Caco-2 (cell line): ENCODE data around the gene HAO1. TPM values are rescaled to one million over a fixed set of nuclear protein-coding genes. Genes with fewer than 3 reads are reported as not detected.

Experiments
- BruUV-seq: library from RNA; stranded (reverse); fragments of 400-500 nt; replicated peaks from 2 replicates; lab custom pipeline; 2021; lab: Mats Ljungman, UMichigan
- CTCF ChIA-PET: fragments of 300-600 bp; sonication (Branson Sonifier 250); formaldehyde crosslinking; loops from one replicate; lab custom pipeline; 2022; ENCODE audit warnings: antibody characterized with exemption; lab: Charles Lee
- POLR2A ChIA-PET: fragments of 300-600 bp; sonication (Branson Sonifier 250); formaldehyde crosslinking; loops from one replicate; lab custom pipeline; 2022; ENCODE audit warnings: antibody characterized with exemption; lab: Charles Lee
- DNase-seq, 2 experiments: peaks; one replicate each; pipeline versions ENCODE4 v3.0.0 to v3.0.0-alpha.2; 2020 to 2022
- H3K27me3 ChIP-seq: replicated peaks from 2 replicates; pipeline ENCODE4 v1.6.0; 2011; ENCODE audit warnings: low read length; ENCODE audit not compliant: control insufficient read depth, insufficient read depth
- H3K36me3 ChIP-seq: 2 replicates; pipeline ENCODE4 v1.5.1; 2011; ENCODE audit warnings: low read length; ENCODE audit not compliant: control insufficient read depth, insufficient read depth
- H3K4me1 ChIP-seq: fragments of 250-450 bp; sonication (Bioruptor Pico); 2 replicates; pipeline ENCODE4 v1.5.1; 2020; ENCODE audit warnings: mild to moderate bottlenecking
- H3K4me3 ChIP-seq: 2 replicates; pipeline ENCODE4 v1.5.1; 2011; ENCODE audit warnings: low read depth, mild to moderate bottlenecking, control low read depth, low read length
- H3K9me3 ChIP-seq: fragments of 250-450 bp; sonication (Bioruptor Pico); 2 replicates; pipeline ENCODE4 v1.5.1; 2020; ENCODE audit warnings: mild to moderate bottlenecking, moderate library complexity
- H3K27ac Mint-ChIP-seq: one replicate; pipeline ENCODE4 v1.8.0; 2022; ENCODE audit warnings: mixed read lengths; ENCODE audit not compliant: unreplicated experiment
- H3K27me3 Mint-ChIP-seq: one replicate; pipeline ENCODE4 v1.8.0; 2022; ENCODE audit warnings: mixed read lengths; ENCODE audit not compliant: insufficient read depth, unreplicated experiment
- H3K36me3 Mint-ChIP-seq: one replicate; pipeline ENCODE4 v1.8.0; 2022; ENCODE audit warnings: mild to moderate bottlenecking, mixed read lengths; ENCODE audit not compliant: insufficient read depth, unreplicated experiment
- H3K4me1 Mint-ChIP-seq: one replicate; pipeline ENCODE4 v1.8.0; 2022; ENCODE audit warnings: low read depth, mixed read lengths; ENCODE audit not compliant: unreplicated experiment
- H3K4me3 Mint-ChIP-seq: one replicate; pipeline ENCODE4 v1.8.0; 2022; ENCODE audit warnings: mild to moderate bottlenecking, moderate library complexity, mixed read lengths; ENCODE audit not compliant: unreplicated experiment
- H3K9me3 Mint-ChIP-seq: one replicate; pipeline ENCODE4 v1.8.0; 2022; ENCODE audit warnings: mixed read lengths; ENCODE audit not compliant: unreplicated experiment
- CTCF ChIP-seq, 2 experiments: fragments of 200-600 bp in 1 of 2; IDR thresholded peaks; 1 replicate in 1 of 2; 2 replicates in 1 of 2; pipeline versions ENCODE4 v1.5.1 to v1.8.0; 2011 to 2022; ENCODE audit warnings: antibody characterized with exemption in 1 of 2, control low read depth in 1 of 2, inconsistent platforms in 1 of 2, low read depth in 1 of 2, low read length in 1 of 2, mild to moderate bottlenecking in 1 of 2, moderate library complexity in 1 of 2; ENCODE audit not compliant: insufficient read depth in 1 of 2, severe bottlenecking in 1 of 2, unreplicated experiment in 1 of 2
- intact Hi-C: fragments of 100-400 bp; cut with micrococcal nuclease; formaldehyde crosslinking; loops from one replicate; pipeline ENCODE4 v1.10.0; 2022; ENCODE audit not compliant: unreplicated experiment
- total RNA-seq: library from RNA; stranded (reverse); gene quantifications from 2 replicates; pipeline ENCODE4 v1.2.3, GENCODE V29; 2022

Gene HAO1
- total RNA-seq, 1 experiment from 2014 or later: not detected

- ChIA-PET POLR2A (no interaction called here), CTCF (no interaction called here)
- no peak overlapping the region for H3K4me3 ChIP-seq
- no peaks in the 10 kb centered on the region for H3K27me3 ChIP-seq
- H3K4me3 Mint-ChIP-seq: no peak overlapping the region
- no peak overlapping the region for H3K27ac Mint-ChIP-seq
- H3K4me1 ChIP-seq: no peaks in the 10 kb centered on the region
- BruUV-seq: no TSS peak
- TF ChIP-seq CTCF (IDR thresholded peaks at IDR 0.05; ENCODE audit: insufficient read depth in 1 of 2, low read depth in 1 of 2, low read length in 1 of 2, severe bottlenecking in 1 of 2, unreplicated experiment in 1 of 2): no peak
- intact Hi-C loops: loop anchor here (1.0 to 10.0 kb wide), 5 partner anchors 166 to 1029 kb away; no protein-coding TSS in a partner anchor
- H3K9me3 ChIP-seq: no peaks in the 10 kb centered on the region
- H3K36me3 ChIP-seq: no peaks in the 10 kb centered on the region
- no peak for DNase-seq
- no peaks in the 10 kb centered on the region for H3K36me3 Mint-ChIP-seq
- peaks cover 10% of the 10 kb centered on the region for H3K27me3 Mint-ChIP-seq
- no peaks in the 10 kb centered on the region for H3K4me1 Mint-ChIP-seq
- no peaks in the 10 kb centered on the region for H3K9me3 Mint-ChIP-seq
Measured at GRCh38 chr20:7858734-7859250, 81.5 kb downstream of the HAO1 start.

- H3K9me3 Mint-ChIP-seq: no peaks in the 10 kb centered on the region
- BruUV-seq: no TSS peak
- H3K36me3 Mint-ChIP-seq: no peaks in the 10 kb centered on the region
- intact Hi-C loops: loop anchor here (5.0 to 10.0 kb wide), 3 partner anchors 164 to 569 kb away; no protein-coding TSS in a partner anchor
- H3K27ac Mint-ChIP-seq: no peak overlapping the region
- ChIA-PET CTCF (no interaction called here), POLR2A (no interaction called here)
- Histone ChIP-seq H3K4me3 (no peak overlapping the region), H3K4me1 (no peaks in the 10 kb centered on the region), H3K9me3 (no peaks in the 10 kb centered on the region), H3K27me3 (no peaks in the 10 kb centered on the region), H3K36me3 (no peaks in the 10 kb centered on the region)
- H3K27me3 Mint-ChIP-seq: peaks cover 19% of the 10 kb centered on the region
- no peak overlapping the region for H3K4me3 Mint-ChIP-seq
- H3K4me1 Mint-ChIP-seq: no peaks in the 10 kb centered on the region
- no peak for DNase-seq
- no peak for TF ChIP-seq CTCF (IDR thresholded peaks at IDR 0.05; ENCODE audit: insufficient read depth in 1 of 2, low read depth in 1 of 2, low read length in 1 of 2, severe bottlenecking in 1 of 2, unreplicated experiment in 1 of 2)
Measured at GRCh38 chr20:7856756-7857155, 83.5 kb downstream of the HAO1 start.

GRCh38 chr20:7855545-7855944 is 84.7 kb downstream of the HAO1 start:
- Histone ChIP-seq H3K4me1 (no peaks in the 10 kb centered on the region), H3K36me3 (no peaks in the 10 kb centered on the region), H3K9me3 (no peaks in the 10 kb centered on the region), H3K4me3 (no peak overlapping the region), H3K27me3 (no peaks in the 10 kb centered on the region)
- no peaks in the 10 kb centered on the region for H3K9me3 Mint-ChIP-seq
- no TSS peak for BruUV-seq
- no peak for DNase-seq
- POLR2A ChIA-PET: no interaction called here
- no peaks in the 10 kb centered on the region for H3K4me1 Mint-ChIP-seq
- intact Hi-C loops: loop anchor here (5.0 to 10.0 kb wide), 3 partner anchors 163 to 568 kb away; no protein-coding TSS in a partner anchor
- H3K27me3 Mint-ChIP-seq: peaks cover 19% of the 10 kb centered on the region
- H3K36me3 Mint-ChIP-seq: no peaks in the 10 kb centered on the region
- no peak overlapping the region for H3K27ac Mint-ChIP-seq
- H3K4me3 Mint-ChIP-seq: no peak overlapping the region
- no peak for TF ChIP-seq CTCF (IDR thresholded peaks at IDR 0.05; ENCODE audit: insufficient read depth in 1 of 2, low read depth in 1 of 2, low read length in 1 of 2, severe bottlenecking in 1 of 2, unreplicated experiment in 1 of 2)
- CTCF ChIA-PET: interaction anchor here (0.6 kb wide), 1 partner anchor 16 kb away, joined by 3 read pairs; no protein-coding TSS in a partner anchor
